GM19438 (cell line): ENCODE results near the gene UBXN1.

Experiments used
- ATAC-seq: cut with Tn5 transposase; IDR thresholded peaks from one replicate; pipeline ENCODE4 v1.9.1; 2021; ENCODE audit warnings: low read depth; ENCODE audit not compliant: unreplicated experiment

Gene UBXN1, protein sequence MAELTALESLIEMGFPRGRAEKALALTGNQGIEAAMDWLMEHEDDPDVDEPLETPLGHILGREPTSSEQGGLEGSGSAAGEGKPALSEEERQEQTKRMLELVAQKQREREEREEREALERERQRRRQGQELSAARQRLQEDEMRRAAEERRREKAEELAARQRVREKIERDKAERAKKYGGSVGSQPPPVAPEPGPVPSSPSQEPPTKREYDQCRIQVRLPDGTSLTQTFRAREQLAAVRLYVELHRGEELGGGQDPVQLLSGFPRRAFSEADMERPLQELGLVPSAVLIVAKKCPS

DNA sequence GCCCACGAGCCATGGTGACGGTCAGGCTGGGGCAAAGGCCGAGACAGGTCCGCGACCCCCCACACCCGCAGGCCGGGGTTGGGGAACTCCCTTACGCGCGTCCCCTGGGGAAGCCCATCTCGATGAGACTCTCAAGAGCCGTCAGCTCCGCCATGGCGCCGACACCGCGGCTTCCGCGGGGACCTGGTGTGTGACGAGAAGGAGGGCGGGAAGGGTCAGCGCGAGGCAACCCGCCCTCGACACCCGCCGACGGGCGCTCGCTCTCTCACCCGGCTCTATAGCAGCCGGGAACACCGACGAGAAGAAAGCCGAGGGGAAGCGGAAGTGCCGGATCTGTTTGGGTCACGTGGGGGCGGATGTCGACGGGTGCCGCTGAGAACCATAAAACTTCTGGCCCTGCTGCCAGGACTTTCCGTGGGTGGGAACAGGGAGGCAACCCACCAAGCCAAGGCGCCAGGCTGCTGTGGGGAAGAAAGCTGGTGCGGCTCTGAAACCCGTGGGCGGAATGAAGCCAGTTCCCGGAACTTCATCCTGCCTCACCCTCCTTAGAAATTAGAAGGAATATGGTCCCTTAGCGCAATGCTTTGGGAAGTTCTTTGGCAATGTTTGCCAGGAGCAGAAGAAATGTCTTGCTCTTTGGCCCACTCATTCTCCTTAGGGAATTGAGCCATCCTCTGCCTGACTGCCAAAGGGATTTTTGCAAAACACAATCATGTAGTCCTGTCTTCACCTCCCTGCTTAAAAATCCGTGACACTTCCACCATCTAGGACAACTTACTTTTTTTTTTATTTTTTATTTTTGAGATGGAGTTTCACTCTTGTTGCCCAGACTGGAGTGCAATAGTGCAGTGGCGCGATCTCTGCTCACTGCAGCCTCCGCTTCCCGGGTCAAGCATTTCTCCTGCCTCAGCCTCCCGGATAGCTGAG, at the start of gene UBXN1:
Gene UBXN1, minus strand, starts transcription at position 304 of the 927 bp plus-strand sequence. Its CDS starts 150 bp downstream, at position 154.
- ATAC-seq: peak; percentile 73

DNA sequence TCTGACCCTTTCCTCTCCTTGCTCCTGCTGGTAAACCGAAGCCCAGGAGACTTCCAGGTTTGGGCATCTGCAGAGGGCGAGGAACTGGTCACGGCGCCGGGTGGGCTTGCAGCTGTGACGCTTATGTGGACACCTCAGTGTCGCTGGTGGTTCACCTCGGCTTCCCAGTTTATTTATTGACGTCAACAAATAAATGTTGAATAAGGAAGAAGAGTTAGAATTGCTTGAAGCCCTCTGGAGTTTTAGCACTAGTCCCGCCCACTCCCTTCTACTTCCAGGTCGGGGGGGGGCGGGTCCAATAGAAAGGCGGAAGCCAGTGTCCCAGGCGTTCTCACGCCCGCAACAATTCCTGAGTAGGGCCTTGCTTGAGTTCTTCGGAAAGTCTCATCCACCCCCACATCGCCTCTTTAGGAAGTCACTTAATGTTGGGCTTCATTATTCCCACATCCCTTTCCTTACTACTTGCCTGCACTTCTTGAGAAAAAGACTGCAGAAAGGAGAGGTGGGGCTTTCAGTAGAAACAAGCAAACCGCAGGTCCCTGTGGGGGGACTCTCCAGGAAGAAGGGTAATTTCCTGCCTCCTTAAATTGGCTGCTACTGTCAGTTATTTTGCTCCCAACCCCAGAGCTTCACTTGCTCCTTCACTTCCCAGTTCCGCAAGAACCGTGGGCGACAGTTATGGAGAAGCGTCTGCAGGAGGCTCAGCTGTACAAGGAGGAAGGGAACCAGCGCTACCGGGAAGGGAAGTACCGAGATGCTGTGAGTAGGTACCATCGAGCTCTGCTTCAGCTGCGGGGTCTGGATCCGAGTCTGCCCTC, 49.5 kb upstream of the UBXN1 start, which contains the start of gene TTC9C:
Gene TTC9C, plus strand, starts transcription at position 316 of the 818 bp plus-strand sequence. Its CDS starts 363 bp downstream, at position 679.
- peak; percentile 24 for ATAC-seq

DNA sequence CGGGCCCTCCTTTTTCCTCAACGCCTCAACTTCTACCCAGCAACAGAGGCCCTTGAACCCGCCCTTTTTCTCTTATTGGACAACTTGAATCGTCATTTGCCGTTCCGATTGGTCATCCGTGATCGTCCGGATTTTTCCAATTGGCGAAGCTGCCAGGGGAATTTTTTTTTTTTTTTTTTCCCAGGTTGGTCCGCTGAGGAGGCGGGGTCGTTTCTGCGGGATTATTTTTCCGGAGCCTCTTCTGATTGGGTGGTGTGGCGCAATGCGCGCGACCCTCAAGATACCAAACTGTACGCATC, 48.9 kb upstream of the UBXN1 start:
- peak; percentile 51 for ATAC-seq

DNA sequence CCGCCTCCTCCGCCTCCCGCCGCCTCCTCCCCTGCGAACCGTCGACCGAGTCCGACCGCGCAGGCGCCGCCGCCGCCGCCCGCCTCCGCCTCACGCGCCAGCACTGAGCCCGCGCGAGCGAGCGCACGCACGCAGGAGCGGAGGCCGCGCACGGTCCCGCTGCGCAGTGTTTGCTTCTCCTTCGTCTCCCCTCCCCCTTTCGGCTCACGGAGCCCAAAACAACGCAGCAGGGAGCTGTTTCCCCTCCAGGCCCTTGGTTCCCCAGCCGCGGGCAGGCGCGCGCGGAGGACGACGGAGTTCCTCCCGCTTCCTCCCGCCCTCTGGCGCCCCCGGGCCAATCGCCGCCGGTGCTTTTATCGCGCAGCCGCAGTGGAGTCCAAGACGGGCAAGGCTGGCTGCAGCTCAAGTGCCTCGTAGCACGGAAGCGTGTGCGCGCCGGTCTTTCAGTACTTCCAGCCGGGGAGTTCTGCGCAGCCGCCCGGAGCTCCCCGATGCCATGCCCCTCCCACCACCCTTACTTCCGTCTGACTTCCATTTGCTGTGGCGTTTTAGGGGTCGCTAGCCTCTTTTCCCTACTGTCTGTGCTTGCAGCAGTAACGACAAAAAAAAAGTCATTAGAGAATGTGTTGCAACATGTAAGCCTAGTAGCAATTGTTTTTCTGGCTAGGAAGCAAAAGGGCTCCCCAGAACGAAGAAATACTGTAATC, 48.4 kb upstream of the UBXN1 start, which contains the start of gene HNRNPUL2:
Gene HNRNPUL2, minus strand, starts transcription at position 293 of the 707 bp plus-strand sequence. CDS start 301 bp downstream, outside the sequence.
- ATAC-seq: peak; percentile 66

DNA sequence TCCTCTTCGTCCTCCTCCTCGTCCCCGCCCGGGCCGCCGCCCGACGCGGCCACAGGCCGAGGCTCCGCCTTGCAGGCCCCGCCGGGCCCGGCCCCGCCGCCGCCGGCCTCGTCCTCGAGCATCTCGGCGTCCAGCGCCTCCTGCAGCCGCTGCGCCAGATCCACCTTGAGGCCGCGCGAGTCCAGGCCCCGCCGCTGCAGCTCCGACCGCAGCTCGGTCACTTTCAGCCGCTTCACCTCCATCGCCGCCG, 48.0 kb upstream of the UBXN1 start:
- no peak for ATAC-seq

DNA sequence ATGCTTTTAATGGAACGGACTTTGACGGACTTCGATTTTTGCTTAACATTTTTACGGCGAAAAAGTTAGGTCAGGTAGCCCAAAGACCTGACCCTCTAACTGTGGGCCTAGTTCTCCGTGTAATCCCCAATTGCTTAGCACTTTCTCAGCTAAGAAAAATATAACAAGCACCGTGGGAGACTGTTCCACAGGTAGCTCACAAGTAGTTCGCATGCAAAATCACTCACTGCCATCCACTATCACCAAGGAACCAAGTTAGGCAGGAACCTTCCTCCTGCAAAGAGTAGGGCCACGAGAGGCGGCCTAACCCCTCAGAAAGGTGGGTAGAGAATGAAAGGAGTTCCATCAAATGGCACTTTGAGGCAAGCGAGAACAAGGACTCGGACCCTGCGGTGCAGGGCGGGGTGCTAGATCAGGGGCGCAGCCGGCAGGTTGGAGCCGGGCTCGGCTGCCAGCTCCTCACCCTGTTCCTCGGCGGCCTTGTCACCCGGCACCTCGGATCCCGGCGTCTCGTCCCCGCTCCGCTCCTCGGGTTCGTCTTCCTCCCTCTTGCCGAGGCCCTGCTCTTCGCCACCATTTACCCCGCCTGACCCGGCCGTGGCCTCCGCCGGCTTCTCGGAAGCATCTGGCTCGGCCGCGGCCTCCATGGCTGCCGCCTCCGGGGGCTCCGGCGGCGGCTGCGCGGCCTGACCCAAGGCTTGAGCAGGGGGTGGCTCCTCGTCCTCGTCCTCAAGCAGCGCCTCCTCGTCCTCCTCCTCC, 47.5 kb upstream of the UBXN1 start:
- no peak for ATAC-seq

DNA sequence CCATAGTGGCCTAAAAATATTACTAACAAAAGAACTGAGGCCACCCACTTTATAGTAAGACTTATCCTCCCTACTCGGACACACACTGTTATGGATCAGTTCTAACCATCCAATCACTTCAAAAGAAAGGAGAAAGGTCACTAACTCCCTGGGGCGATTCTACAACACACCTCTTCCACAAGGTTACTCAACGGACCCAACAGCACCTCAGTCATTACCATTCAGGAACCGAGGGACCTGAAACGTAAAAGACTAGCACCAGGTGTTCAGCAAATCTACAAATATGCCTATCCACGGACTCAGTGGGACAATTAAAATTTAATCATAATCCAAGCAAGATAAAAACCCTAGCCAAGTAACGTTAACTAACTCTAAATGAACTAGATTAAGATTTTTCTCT, 46.8 kb upstream of the UBXN1 start:
- ATAC-seq: no peak

- ATAC-seq: no peak
These were observed 45.3 kb upstream of the UBXN1 start for GRCh38 chr11:62724171-62724570.

DNA sequence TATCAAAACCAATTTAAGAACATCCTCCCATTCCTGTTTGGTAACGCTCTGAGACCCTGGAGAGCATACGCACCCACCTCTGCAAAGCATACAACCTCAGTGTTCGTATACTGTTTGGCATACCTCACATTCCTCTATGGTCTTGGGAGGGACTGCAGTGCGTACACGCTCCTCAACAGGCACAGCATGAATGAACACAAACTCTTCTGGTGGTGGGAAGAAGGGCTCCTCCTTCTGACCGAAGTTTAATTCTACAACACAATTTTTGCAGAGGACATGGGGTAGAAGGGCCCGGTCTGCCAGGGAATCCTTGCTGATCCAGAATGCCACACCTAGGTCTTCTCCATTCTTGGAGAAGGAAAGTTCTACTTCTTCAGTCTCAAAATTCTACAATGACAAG, 43.1 kb upstream of the UBXN1 start:
- ATAC-seq: no peak

- no peak for ATAC-seq
These were observed 40.6 kb upstream of the UBXN1 start for GRCh38 chr11:62719302-62719978.

DNA sequence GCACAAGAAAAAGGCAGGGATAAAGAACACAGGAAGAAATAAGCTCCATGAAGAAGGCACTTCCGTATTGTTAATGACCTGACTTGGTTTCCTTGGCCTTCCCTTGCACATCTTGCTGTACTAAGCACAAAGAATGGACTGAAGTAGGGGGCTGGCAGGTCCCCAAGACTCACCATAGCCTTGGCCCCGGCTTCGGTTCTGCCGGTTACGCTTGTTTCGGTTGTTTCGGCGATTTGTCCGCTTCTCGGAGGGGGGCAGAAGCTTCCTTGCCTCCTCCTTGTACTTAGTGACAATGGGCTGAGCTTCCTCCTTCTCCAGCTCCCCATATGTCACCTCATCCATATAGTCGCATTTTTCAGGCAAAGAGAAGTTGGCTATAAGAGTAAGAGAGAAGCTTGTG, 37.9 kb upstream of the UBXN1 start:
- no peak for ATAC-seq

DNA sequence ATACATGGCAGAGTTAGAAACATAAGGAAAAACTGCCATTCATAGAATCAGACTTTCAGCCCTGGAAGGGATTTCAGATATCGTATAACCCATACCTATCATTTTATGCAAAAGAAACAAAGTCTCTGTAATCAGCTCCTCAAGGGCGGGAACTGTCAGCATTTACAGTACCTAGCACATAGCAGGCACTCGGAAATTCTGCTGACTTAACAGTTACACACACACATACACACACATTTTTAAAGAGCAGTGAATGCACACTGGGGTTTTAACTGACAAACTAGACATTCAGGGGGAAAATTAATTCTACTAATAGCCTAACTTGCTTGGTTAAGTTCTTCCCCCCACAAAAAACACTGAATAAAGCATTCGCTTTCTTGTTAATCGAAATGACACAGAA, 37.3 kb upstream of the UBXN1 start:
- ATAC-seq: no peak

GRCh38 chr11:62715150-62716130, 36.6 kb upstream of the UBXN1 start:
- ATAC-seq: no peak

DNA sequence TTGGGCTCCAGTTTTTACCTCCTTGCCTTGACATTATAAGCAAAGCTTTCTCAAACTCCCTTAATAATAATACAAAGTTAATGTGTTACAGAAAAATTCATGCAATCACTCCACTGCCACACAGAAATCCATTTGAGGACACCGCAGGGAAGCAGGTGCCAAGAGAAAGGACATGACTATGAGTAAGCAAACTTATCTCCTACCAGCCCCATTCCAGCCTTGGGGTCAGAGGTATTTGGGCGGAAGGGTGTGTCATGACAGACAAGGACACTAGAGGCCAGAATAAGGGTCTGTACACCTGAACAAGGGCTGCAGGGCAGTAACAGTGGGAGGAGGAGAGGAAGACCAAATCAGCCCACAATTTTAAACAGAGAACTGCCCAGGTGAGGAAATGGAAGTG, 34.5 kb upstream of the UBXN1 start:
- ATAC-seq: no peak

- no peak for ATAC-seq
These were observed 34.0 kb upstream of the UBXN1 start for GRCh38 chr11:62712861-62713260.

GRCh38 chr11:62712276-62712812, 33.5 kb upstream of the UBXN1 start:
- no peak for ATAC-seq

DNA sequence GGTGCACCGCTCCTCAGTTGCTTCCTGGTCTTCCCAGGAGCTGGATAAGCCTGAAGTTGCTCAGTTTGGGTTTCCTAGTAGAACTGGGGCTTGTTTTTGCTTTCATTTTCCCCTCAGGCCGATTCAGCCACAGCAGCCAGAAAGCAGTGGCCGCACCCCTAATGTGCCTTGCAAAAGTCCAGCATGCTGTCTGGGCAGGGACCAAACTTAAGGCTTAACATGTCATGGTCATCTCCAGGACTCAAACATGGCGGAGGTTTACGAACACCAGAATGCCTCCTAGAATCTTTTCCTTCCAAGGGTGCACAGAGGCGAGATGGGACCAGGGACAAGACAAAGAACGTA, 31.1 kb upstream of the UBXN1 start:
- no peak for ATAC-seq
